Testis (tissue), 2 donors: ENCODE results near the gene CEP250.

Experiments
- CTCF ChIP-seq, 3 experiments: fragments of 450-650 bp in 2 of 3; fragments of 200-600 bp in 1 of 3; sonication (generic) in 1 of 3; IDR thresholded peaks; one replicate each; pipeline ENCODE4 v1.5.1; 2016 to 2019; ENCODE audit warnings: antibody characterized with exemption in 3 of 3, mild to moderate bottlenecking in 2 of 3, moderate library complexity in 1 of 3
- POLR2A ChIP-seq: fragments of 450-650 bp; IDR thresholded peaks from one replicate; pipeline ENCODE4 v1.6.1; 2017; ENCODE audit warnings: antibody characterized with exemption, mild to moderate bottlenecking, moderate library complexity

- no peak for TF ChIP-seq CTCF (IDR thresholded peaks at IDR 0.05)
- no peak for TF ChIP-seq POLR2A
Measured at GRCh38 chr20:35504751-35505150, 49.4 kb downstream of the CEP250 start.
